ENCODE data around the gene RNASE13. TPM values are rescaled to one million over a fixed set of nuclear protein-coding genes. Genes with fewer than 3 reads are reported as not detected.

The RNASE13 gene
- total RNA-seq, 1 experiment from 2014 or later: not detected

GRCh38 chr14:21020977-21021545, 13.5 kb downstream of the RNASE13 start:
- CTCF ChIA-PET: interaction anchor here (0.7 to 14.8 kb wide), 9 partner anchors 11 to 87 kb away, joined by 4 to 391 read pairs (median 7); partner anchors contain the start of genes RNASE7 and TMEM253
- H3K4me3 Mint-ChIP-seq (ENCODE audit: unreplicated experiment): no peak overlapping the region
- no peak for DNase-seq (ENCODE audit: unreplicated experiment)
- H3K27ac Mint-ChIP-seq (ENCODE audit: low read depth, unreplicated experiment): no peak overlapping the region
- H3K4me1 Mint-ChIP-seq (ENCODE audit: insufficient read depth, unreplicated experiment): no peaks in the 10 kb centered on the region
- peaks cover 20% of the 10 kb centered on the region for H3K27me3 Mint-ChIP-seq (ENCODE audit: insufficient read depth, unreplicated experiment)
- POLR2A ChIA-PET: interaction anchor here (0.6 to 0.8 kb wide), 2 partner anchors 16 to 19 kb away, joined by 3 read pairs; no protein-coding TSS in a partner anchor
- no peaks in the 10 kb centered on the region for H3K36me3 Mint-ChIP-seq (ENCODE audit: insufficient read depth, unreplicated experiment)
- intact Hi-C loops (cut with micrococcal nuclease): no loop called here
- H3K9me3 Mint-ChIP-seq (ENCODE audit: unreplicated experiment): no peaks in the 10 kb centered on the region
- no peak for TF ChIP-seq CTCF (IDR thresholded peaks at IDR 0.05; ENCODE audit: unreplicated experiment)
- no TSS peak for BruUV-seq (replicated peaks)

GRCh38 chr14:21019366-21019765, 15.2 kb downstream of the RNASE13 start:
- CTCF ChIA-PET: interaction anchor here (1.0 to 14.8 kb wide), 10 partner anchors 8 to 183 kb away, joined by 3 to 391 read pairs (median 14); partner anchors contain the start of genes RNASE7, SLC39A2 and TMEM253
- peaks cover 7% of the 10 kb centered on the region for H3K4me1 Mint-ChIP-seq (ENCODE audit: insufficient read depth, unreplicated experiment)
- POLR2A ChIA-PET: no interaction called here
- no peak for DNase-seq (ENCODE audit: unreplicated experiment)
- no peak for TF ChIP-seq CTCF (IDR thresholded peaks at IDR 0.05; ENCODE audit: unreplicated experiment)
- H3K27me3 Mint-ChIP-seq (ENCODE audit: insufficient read depth, unreplicated experiment): peaks cover 21% of the 10 kb centered on the region
- no peaks in the 10 kb centered on the region for H3K9me3 Mint-ChIP-seq (ENCODE audit: unreplicated experiment)
- no peak overlapping the region for H3K27ac Mint-ChIP-seq (ENCODE audit: low read depth, unreplicated experiment)
- no peak overlapping the region for H3K4me3 Mint-ChIP-seq (ENCODE audit: unreplicated experiment)
- intact Hi-C loops (cut with micrococcal nuclease): no loop called here
- no TSS peak for BruUV-seq (replicated peaks)
- no peaks in the 10 kb centered on the region for H3K36me3 Mint-ChIP-seq (ENCODE audit: insufficient read depth, unreplicated experiment)

DNA sequence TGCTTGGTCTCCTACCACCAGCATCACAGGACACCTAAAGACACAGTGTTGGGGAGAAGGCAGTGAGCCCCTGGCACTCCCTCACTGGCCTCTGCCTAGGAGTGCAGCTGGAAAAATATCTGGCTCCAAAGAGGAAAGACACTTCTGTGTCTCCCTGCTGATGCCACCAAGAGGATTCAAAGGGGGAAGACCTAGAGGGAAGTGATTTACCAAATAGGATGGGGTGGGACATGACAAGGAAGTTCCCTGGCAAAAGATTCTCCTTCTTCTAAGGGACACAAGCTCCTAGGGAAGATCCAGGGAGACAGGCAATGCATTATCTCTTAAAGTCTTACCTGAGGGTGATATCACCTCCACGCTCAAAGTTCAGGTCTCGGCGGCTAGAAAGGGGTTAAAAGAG, 15.8 kb downstream of the RNASE13 start:
- BruUV-seq (replicated peaks): no TSS peak
- POLR2A ChIA-PET: no interaction called here
- intact Hi-C loops (cut with micrococcal nuclease): no loop called here

DNA sequence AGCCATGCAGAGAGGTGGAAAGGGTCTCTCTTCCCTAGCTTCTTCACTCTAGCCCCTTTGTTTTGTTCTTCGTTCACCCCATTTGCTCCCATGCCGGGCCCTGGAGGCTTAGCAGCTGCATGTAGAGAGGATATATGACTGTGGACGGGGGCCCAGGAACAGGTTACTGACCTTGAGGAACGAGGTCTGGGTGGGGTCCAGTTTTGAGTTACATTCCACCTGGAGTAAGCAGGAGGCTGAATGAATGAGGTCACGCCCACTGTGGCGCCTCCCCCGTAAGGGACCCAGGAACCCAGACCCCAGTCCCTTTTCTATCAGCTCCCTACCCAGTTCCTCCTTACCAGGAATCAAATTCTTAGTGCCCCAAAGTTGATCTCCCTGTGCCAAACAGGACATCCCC, 16.3 kb downstream of the RNASE13 start:
- no peak for DNase-seq (ENCODE audit: unreplicated experiment)
- POLR2A ChIA-PET: no interaction called here
- Mint-ChIP-seq H3K9me3 (ENCODE audit: unreplicated experiment) (no peaks in the 10 kb centered on the region), H3K27me3 (ENCODE audit: insufficient read depth, unreplicated experiment) (peaks cover 30% of the 10 kb centered on the region), H3K36me3 (ENCODE audit: insufficient read depth, unreplicated experiment) (no peaks in the 10 kb centered on the region), H3K4me1 (ENCODE audit: insufficient read depth, unreplicated experiment) (peaks cover 7% of the 10 kb centered on the region), H3K4me3 (ENCODE audit: unreplicated experiment) (no peak overlapping the region), H3K27ac (ENCODE audit: low read depth, unreplicated experiment) (no peak overlapping the region)
- TF ChIP-seq CTCF (IDR thresholded peaks at IDR 0.05; ENCODE audit: unreplicated experiment): no peak
- BruUV-seq (replicated peaks): no TSS peak
- CTCF ChIA-PET: interaction anchor here (0.7 to 14.8 kb wide), 12 partner anchors 10 to 222 kb away, joined by 3 to 391 read pairs (median 10); partner anchors contain the start of genes RNASE7, SLC39A2 and TMEM253
- intact Hi-C loops (cut with micrococcal nuclease): no loop called here

More for the DNA sequence above, 15.8 kb downstream of the RNASE13 start:
- H3K27me3 Mint-ChIP-seq (ENCODE audit: insufficient read depth, unreplicated experiment): peaks cover 27% of the 10 kb centered on the region
- H3K27ac Mint-ChIP-seq (ENCODE audit: low read depth, unreplicated experiment): no peak overlapping the region
- TF ChIP-seq CTCF (IDR thresholded peaks at IDR 0.05; ENCODE audit: unreplicated experiment): no peak
- no peak overlapping the region for H3K4me3 Mint-ChIP-seq (ENCODE audit: unreplicated experiment)
- DNase-seq (ENCODE audit: unreplicated experiment): no peak
- CTCF ChIA-PET: interaction anchor here (0.7 to 14.8 kb wide), 13 partner anchors 8 to 222 kb away, joined by 3 to 391 read pairs (median 8); partner anchors contain the start of genes RNASE7, SLC39A2 and TMEM253
- H3K4me1 Mint-ChIP-seq (ENCODE audit: insufficient read depth, unreplicated experiment): peaks cover 7% of the 10 kb centered on the region
- H3K9me3 Mint-ChIP-seq (ENCODE audit: unreplicated experiment): no peaks in the 10 kb centered on the region
- no peaks in the 10 kb centered on the region for H3K36me3 Mint-ChIP-seq (ENCODE audit: insufficient read depth, unreplicated experiment)
